K562 treated with DMSO at 1 percent for 12 hours (cell line): ENCODE measurements around the gene SLC33A1. TPM values are rescaled to one million over a fixed set of nuclear protein-coding genes. Genes with fewer than 3 reads are reported as not detected.

Experiments
- total RNA-seq: library from RNA; unstranded; fragments of 300-600 nt; gene quantifications from 2 replicates; pipeline ENCODE4 v1.2.3, GENCODE V29; 2022; ENCODE audit not compliant: insufficient read depth

Gene SLC33A1
- 11.7 and 37.1 TPM in 2 replicates for total RNA-seq

DNA sequence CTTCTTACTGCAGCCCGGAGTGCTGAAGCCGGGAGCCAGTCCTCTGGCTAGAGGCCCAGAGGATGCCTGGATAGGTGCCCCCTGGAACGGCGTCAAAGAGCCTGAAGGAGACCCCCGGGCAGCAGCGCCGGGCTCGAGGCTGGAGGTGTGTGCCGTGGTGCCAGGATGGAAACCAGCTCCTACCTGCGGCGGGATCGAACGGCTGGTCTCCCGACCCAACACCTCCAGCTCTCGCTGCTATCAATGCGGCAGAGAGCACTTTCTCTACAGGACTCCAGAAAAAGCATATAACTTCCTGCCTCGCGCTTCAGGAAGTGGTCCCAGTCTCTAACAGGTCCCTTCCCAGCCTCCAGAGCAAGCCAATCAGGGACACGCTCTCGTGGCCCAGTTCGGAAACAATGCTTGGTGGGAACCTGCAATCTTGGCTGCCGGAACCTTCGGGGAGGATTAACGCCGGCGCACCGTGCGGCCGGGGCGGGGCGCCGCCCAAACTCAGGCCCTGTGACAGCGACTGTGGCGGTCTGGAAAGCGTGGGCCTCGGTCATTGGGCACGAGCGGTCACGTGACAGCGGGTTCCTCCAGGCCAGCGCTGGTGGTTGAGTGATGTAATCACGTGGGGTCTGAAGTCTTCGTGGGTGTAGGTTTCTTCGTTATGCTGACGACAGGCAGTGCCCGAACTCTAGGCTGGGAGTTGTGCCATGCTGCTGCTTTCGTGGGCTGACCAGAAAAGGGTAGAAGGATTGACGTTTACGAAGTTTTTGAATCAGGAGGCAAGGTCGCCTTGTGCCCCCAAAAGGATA lies at the start of gene SLC33A1:
SLC33A1 (minus strand) TSS at position 287 of the 800 bp plus-strand sequence. CDS start 430 bp downstream, outside the sequence.

DNA sequence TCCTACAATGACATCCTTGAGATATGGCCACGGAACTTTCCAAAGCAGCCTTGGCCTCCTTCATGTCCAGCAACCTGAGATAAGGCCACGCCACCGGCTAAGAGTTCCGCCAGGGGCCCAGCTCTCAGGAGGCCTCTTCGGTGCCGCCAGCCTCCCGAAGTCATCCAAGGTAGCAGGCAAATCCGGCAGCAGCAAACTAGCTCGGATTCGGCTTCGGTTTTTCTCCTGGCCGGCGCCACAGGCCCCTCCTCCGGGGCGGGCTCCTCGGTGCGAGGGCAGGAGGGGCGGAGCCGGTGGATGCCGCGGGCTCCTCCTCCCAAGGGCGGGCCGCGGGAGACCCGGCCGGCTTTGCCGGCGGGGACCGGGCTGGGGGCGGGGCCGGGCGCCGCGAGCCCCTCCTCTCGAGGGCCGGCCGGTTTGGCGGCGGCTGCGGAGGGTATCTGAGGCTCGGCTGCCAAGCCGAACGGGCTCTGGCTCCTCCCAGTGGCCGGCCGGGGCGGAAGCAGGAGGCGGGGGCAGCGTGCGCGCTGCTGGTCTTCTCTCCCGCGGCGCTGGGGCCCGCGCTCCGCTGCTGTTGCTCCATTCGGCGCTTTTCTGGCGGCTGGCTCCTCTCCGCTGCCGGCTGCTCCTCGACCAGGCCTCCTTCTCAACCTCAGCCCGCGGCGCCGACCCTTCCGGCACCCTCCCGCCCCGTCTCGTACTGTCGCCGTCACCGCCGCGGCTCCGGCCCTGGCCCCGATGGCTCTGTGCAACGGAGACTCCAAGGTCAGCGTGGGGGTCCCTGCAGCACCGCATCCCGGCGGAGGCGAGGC lies 16.1 kb upstream of the SLC33A1 start, which contains the start of gene GMPS:
GMPS (plus strand) TSS at position 518 of the 812 bp plus-strand sequence; CDS start at position 739, 221 bp downstream.

GRCh38 chr3:155805802-155806618 lies 48.2 kb downstream of the SLC33A1 start, which contains the start of gene C3orf33:
Gene C3orf33, minus strand, starts transcription at chr3:155806278. Its CDS starts 26 bp downstream, at chr3:155806252.

Other genes starting within 250 kb of the SLC33A1 start
- gene PLCH1, start 109.4 kb downstream of the SLC33A1 start, total RNA-seq: 0.36 TPM in 1 of 2 replicates, not detected in the other
- 2.2 and 4.6 TPM in 2 replicates for gene C3orf33, start 48.1 kb downstream of the SLC33A1 start, total RNA-seq
- gene GMPS, start 16.2 kb upstream of the SLC33A1 start, total RNA-seq: 60.2 and 98.5 TPM in 2 replicates